ENCODE results near the gene BCL11A.

The BCL11A gene

DNA sequence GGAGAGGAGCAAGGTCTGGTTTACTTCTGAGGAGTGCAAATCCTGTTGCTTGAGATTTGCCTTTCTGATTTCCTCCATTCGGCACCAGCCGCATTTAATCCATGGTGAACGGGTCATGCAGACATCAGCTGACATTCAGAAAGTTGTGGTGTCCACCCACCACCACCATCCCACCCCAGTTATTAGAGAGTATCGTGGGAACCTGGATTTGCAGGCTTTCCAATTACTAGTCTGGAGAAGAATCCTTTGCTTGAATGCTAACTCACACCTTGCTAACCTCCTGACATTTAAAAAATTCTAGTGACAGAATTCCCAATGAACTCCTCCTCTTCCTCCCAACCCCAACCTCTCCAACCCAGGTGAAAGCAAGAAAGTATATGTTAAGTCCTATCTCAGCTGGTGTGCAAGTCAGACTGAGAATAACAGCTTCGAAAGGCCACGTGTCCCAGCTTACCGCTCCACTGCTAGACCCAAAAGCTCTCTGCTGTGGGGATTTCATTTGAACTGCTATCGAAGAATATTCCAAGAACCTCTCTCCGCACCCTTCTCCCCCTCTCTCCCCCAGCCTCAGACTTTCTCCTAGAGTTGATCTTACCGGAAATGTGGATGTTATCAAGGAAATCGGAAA lies 17.7 kb downstream of the BCL11A start:
- H2BK5ac ChIP-seq (ENCODE audit: low read length) = no peak overlapping the region
- no peak overlapping the region for H4K91ac ChIP-seq (ENCODE audit: low read depth, low read length, poor library complexity)
- no peaks in the 10 kb centered on the region for H3K79me1 ChIP-seq (ENCODE audit: low read depth, low read length)
- no peak overlapping the region for H3K4me3 ChIP-seq (ENCODE audit: low read length in 2 of 2)
- no peak overlapping the region for H2BK12ac ChIP-seq (ENCODE audit: low read length)
- no peak overlapping the region for H3K9ac ChIP-seq (ENCODE audit: low read depth, low read length, poor library complexity)
- no peak overlapping the region for H2BK15ac ChIP-seq (ENCODE audit: low read length)
- no peak overlapping the region for H3K27ac ChIP-seq (replicated peaks; ENCODE audit: low read length)
- no peak overlapping the region for H4K8ac ChIP-seq (ENCODE audit: low read depth, low read length)
- no peak overlapping the region for H2AK5ac ChIP-seq (ENCODE audit: low read depth, low read length)
- H3K27me3 ChIP-seq (ENCODE audit: control insufficient read depth in 3 of 3, insufficient read depth in 3 of 3, low read depth in 1 of 3, low read length in 3 of 3) = peaks cover 0 to 80% (median 0%) of the 10 kb centered on the region in 3 experiments
- WGBS, 2 donors (ENCODE audit: extremely low coverage in 2 of 2, insufficient read length in 2 of 2, insufficient replicate concordance in 1 of 2) = no CpG with 5 or more reads among the region's 11 CpGs
- H3K4ac ChIP-seq (ENCODE audit: low read length) = no peak overlapping the region
- no peak overlapping the region for H2AFZ ChIP-seq (ENCODE audit: low read length)
- no peak overlapping the region for H2BK120ac ChIP-seq (ENCODE audit: low read depth, low read length)
- H3K4me2 ChIP-seq (ENCODE audit: insufficient read depth, low read length, poor library complexity, severe bottlenecking) = no peak overlapping the region
- H3K23ac ChIP-seq (ENCODE audit: low read depth, low read length, poor library complexity) = no peak overlapping the region
- no peak overlapping the region for H3K14ac ChIP-seq (ENCODE audit: low read length)
- H3K18ac ChIP-seq (ENCODE audit: low read length) = no peak overlapping the region
- H3K36me3 ChIP-seq (replicated peaks in 1 of 2; ENCODE audit: control insufficient read depth in 2 of 2, insufficient read depth in 2 of 2, low read length in 2 of 2) = no peaks in the 10 kb centered on the region
- H3K4me1 ChIP-seq (ENCODE audit: control insufficient read depth in 2 of 2, insufficient read depth in 1 of 2, low read depth in 1 of 2, low read length in 2 of 2) = peaks cover 0 to 5% of the 10 kb centered on the region in 2 donors
- H3K9me3 ChIP-seq (replicated peaks in 1 of 2; ENCODE audit: control insufficient read depth in 2 of 2, insufficient read depth in 1 of 2, low read depth in 1 of 2, low read length in 2 of 2) = no peaks in the 10 kb centered on the region
- no peak for DNase-seq (ENCODE audit: low spot score)

GRCh38 chr2:60534892-60535684 lies 18.4 kb downstream of the BCL11A start:
- Histone ChIP-seq H3K4me2 (ENCODE audit: insufficient read depth, low read length, poor library complexity, severe bottlenecking) (no peak overlapping the region), H3K4me1 (ENCODE audit: control insufficient read depth in 2 of 2, insufficient read depth in 1 of 2, low read depth in 1 of 2, low read length in 2 of 2) (peaks cover 0 to 4% of the 10 kb centered on the region in 2 donors), H3K14ac (ENCODE audit: low read length) (no peak overlapping the region), H3K4me3 (ENCODE audit: low read length in 2 of 2) (no peak overlapping the region), H2AK5ac (ENCODE audit: low read depth, low read length) (no peak overlapping the region), H2AFZ (ENCODE audit: low read length) (no peak overlapping the region), H3K27me3 (ENCODE audit: control insufficient read depth in 3 of 3, insufficient read depth in 3 of 3, low read depth in 1 of 3, low read length in 3 of 3) (peaks cover 0 to 80% (median 0%) of the 10 kb centered on the region in 3 experiments), H3K18ac (ENCODE audit: low read length) (no peak overlapping the region), H3K4ac (ENCODE audit: low read length) (no peak overlapping the region), H2BK15ac (ENCODE audit: low read length) (no peak overlapping the region), H3K27ac (replicated peaks; ENCODE audit: low read length) (no peak overlapping the region), H2BK120ac (ENCODE audit: low read depth, low read length) (no peak overlapping the region), H4K91ac (ENCODE audit: low read depth, low read length, poor library complexity) (no peak overlapping the region), H3K9ac (ENCODE audit: low read depth, low read length, poor library complexity) (no peak overlapping the region), H2BK5ac (ENCODE audit: low read length) (no peak overlapping the region), H2BK12ac (ENCODE audit: low read length) (no peak overlapping the region), H3K36me3 (replicated peaks in 1 of 2; ENCODE audit: control insufficient read depth in 2 of 2, insufficient read depth in 2 of 2, low read length in 2 of 2) (no peaks in the 10 kb centered on the region), H3K9me3 (replicated peaks in 1 of 2; ENCODE audit: control insufficient read depth in 2 of 2, insufficient read depth in 1 of 2, low read depth in 1 of 2, low read length in 2 of 2) (no peaks in the 10 kb centered on the region), H3K79me1 (ENCODE audit: low read depth, low read length) (no peaks in the 10 kb centered on the region), H3K23ac (ENCODE audit: low read depth, low read length, poor library complexity) (no peak overlapping the region), H4K8ac (ENCODE audit: low read depth, low read length) (no peak overlapping the region)
- no peak for DNase-seq (ENCODE audit: low spot score)
- no CpG with 5 or more reads among the region's 6 CpGs for WGBS, 2 donors (ENCODE audit: extremely low coverage in 2 of 2, insufficient read length in 2 of 2, insufficient replicate concordance in 1 of 2)

DNA sequence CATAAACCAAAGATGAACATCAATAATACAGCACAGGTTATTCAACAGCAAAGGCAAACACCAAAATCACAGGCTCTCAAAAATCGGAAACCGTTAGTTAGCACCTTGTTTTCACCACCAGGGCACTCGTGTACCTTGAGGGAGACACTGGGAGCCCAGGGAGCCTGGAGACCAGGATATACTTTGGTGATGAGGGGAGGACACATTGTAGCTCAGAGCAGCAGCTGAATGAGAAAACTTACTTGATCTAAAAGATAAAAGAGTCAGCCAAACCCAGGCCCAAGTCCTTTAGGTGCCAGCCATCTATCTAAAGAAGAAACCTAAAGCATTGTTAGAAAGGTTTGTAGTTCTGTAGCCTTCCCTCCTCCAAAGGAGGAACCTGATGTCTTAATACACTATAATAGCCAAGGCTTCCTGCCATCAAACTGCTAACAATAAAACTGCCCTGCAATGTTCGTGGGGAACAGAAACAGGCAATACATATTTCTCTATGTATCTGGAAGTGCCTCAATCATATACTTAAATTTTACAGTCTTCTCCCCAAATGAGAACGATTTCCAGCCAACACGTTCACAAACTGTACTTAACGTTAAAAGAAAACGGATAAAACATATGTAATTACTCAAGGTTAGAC lies 19.3 kb downstream of the BCL11A start:
- Histone ChIP-seq H3K36me3 (replicated peaks in 1 of 2; ENCODE audit: control insufficient read depth in 2 of 2, insufficient read depth in 2 of 2, low read length in 2 of 2) (no peaks in the 10 kb centered on the region), H3K4ac (ENCODE audit: low read length) (no peak overlapping the region), H3K27ac (replicated peaks; ENCODE audit: low read length) (no peak overlapping the region), H3K23ac (ENCODE audit: low read depth, low read length, poor library complexity) (no peak overlapping the region), H4K8ac (ENCODE audit: low read depth, low read length) (no peak overlapping the region), H3K79me1 (ENCODE audit: low read depth, low read length) (no peaks in the 10 kb centered on the region), H3K4me3 (ENCODE audit: low read length in 2 of 2) (no peak overlapping the region), H2BK12ac (ENCODE audit: low read length) (no peak overlapping the region), H4K91ac (ENCODE audit: low read depth, low read length, poor library complexity) (no peak overlapping the region), H3K9ac (ENCODE audit: low read depth, low read length, poor library complexity) (no peak overlapping the region), H2BK5ac (ENCODE audit: low read length) (no peak overlapping the region), H3K9me3 (replicated peaks in 1 of 2; ENCODE audit: control insufficient read depth in 2 of 2, insufficient read depth in 1 of 2, low read depth in 1 of 2, low read length in 2 of 2) (no peaks in the 10 kb centered on the region), H2BK15ac (ENCODE audit: low read length) (no peak overlapping the region), H3K4me1 (ENCODE audit: control insufficient read depth in 2 of 2, insufficient read depth in 1 of 2, low read depth in 1 of 2, low read length in 2 of 2) (peaks cover 0 to 4% of the 10 kb centered on the region in 2 donors), H2BK120ac (ENCODE audit: low read depth, low read length) (no peak overlapping the region), H3K18ac (ENCODE audit: low read length) (no peak overlapping the region), H3K4me2 (ENCODE audit: insufficient read depth, low read length, poor library complexity, severe bottlenecking) (no peak overlapping the region), H2AFZ (ENCODE audit: low read length) (no peak overlapping the region), H3K27me3 (ENCODE audit: control insufficient read depth in 3 of 3, insufficient read depth in 3 of 3, low read depth in 1 of 3, low read length in 3 of 3) (peaks cover 0 to 76% (median 0%) of the 10 kb centered on the region in 3 experiments), H3K14ac (ENCODE audit: low read length) (no peak overlapping the region), H2AK5ac (ENCODE audit: low read depth, low read length) (no peak overlapping the region)
- WGBS, 2 donors (ENCODE audit: extremely low coverage in 2 of 2, insufficient read length in 2 of 2, insufficient replicate concordance in 1 of 2) = no CpG with 5 or more reads among the region's 8 CpGs
- DNase-seq (ENCODE audit: low spot score) = no peak
